Hepatocyte (in vitro differentiated cells): Measurements from ENCODE around the gene MYH6.

Experiments
- EZH2 ChIP-seq: fragments of 200-600 bp; sonication (generic); IDR thresholded peaks from 2 replicates; pipeline ENCODE4 v1.6.1; 2016; ENCODE audit warnings: antibody characterized with exemption, mild to moderate bottlenecking, borderline replicate concordance
- EZH2phosphoT487 ChIP-seq: fragments of 200-600 bp; sonication (generic); IDR thresholded peaks from one replicate; pipeline ENCODE4 v1.6.1; 2018; ENCODE audit warnings: antibody characterized with exemption, mild to moderate bottlenecking, low read depth, moderate library complexity; ENCODE audit not compliant: unreplicated experiment, severe bottlenecking
- TF ChIP-seq, protein P1 (sequence below): fragments of 200-600 bp; sonication (generic); IDR thresholded peaks from 2 replicates; pipeline ENCODE4 v1.5.1; 2016; ENCODE audit warnings: antibody characterized with exemption, mild to moderate bottlenecking; ENCODE audit not compliant: poor library complexity

DNA sequence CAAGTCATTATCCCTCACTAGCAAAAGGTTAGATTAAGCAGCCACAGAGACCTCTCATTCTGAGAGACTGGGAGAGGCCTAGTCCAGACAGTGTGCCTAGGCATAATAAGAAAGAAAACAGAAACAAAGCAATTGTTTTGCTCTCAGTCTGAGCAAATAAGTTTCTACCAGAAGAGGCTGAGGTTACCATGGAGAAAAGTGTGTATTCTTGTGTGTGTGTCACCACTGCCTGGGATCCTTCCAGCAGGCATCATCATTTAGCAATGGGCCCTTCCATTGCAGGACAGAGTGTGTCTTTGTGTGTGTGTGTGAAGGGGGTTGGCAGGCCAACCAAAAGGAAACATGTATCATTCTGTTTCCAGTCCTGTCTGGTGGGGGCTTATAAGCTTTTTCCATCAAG is 46.8 kb downstream of the MYH6 start:
- TF ChIP-seq, protein P1, sequence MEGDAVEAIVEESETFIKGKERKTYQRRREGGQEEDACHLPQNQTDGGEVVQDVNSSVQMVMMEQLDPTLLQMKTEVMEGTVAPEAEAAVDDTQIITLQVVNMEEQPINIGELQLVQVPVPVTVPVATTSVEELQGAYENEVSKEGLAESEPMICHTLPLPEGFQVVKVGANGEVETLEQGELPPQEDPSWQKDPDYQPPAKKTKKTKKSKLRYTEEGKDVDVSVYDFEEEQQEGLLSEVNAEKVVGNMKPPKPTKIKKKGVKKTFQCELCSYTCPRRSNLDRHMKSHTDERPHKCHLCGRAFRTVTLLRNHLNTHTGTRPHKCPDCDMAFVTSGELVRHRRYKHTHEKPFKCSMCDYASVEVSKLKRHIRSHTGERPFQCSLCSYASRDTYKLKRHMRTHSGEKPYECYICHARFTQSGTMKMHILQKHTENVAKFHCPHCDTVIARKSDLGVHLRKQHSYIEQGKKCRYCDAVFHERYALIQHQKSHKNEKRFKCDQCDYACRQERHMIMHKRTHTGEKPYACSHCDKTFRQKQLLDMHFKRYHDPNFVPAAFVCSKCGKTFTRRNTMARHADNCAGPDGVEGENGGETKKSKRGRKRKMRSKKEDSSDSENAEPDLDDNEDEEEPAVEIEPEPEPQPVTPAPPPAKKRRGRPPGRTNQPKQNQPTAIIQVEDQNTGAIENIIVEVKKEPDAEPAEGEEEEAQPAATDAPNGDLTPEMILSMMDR, result no peak
- TF ChIP-seq EZH2 (no peak), EZH2phosphoT487 (no peak)
